Activated CD8-positive, alpha-beta memory T cell treated with anti-CD3 and anti-CD28 coated beads, Interleukin-2, amount 50 U/mL, for 1 hour (primary cell): ENCODE data around the gene USP11.

Experiments used
- DNase-seq: peaks from one replicate; pipeline ENCODE4 v3.0.0-alpha.2; 2020; ENCODE audit errors: extremely low read depth

USP11 gene

DNA sequence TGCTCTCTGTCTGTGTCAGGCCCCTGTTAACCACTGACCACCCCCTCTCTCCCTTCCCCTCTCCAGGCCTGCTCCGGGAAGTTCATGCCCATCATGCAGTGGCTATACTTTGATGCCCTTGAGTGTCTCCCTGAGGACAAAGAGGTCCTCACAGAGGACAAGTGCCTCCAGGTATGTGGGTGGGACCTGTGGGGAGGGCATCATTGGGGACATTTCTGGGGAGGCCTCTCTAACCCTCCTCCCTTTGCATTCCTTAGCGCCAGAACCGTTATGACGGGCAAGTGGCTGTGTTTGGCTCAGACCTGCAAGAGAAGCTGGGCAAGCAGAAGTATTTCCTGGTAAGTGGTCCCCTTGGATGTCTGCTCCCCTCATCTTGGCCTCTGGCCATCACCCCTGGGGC lies 29.9 kb upstream of the USP11 start:
- DNase-seq = no peak

DNA sequence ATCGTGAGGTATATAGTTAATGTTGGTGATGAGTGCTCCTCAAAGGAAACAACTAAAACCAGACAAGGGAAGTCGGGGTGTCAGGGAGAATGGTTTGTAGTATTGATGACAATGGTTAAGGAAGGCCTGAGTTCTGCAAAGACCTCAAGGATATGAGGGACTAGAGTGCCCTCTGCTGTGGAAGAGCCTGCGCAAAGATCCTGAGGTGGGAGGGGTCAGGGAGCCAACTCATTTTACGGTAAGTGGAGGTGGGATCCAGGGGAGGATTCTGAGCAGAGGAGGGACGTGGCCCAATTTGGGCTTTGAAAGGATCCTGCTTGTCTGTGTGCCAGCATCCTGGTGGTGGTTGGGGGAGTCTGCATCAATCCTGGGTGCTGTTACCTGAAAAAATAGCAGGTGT lies 27.8 kb upstream of the USP11 start:
- DNase-seq = no peak

DNA sequence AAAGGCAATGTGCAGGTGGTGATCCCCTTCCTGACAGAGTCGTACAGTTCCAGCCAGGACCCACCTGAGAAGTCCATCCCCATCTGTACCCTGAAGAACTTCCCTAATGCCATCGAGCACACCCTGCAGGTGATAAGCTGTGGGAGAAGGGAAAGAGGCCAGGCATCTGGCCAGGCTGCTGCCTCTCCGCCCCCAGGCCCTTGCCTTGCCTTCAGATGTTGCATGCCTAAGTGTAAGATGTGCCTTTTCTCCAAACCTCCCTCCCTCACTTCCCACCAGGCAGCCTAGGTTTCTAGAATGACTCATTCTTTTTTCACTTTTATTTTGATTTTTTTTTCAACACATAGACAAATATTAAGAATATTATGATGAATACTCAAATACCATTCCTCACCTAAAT lies 26.5 kb upstream of the USP11 start:
- DNase-seq = no peak

DNA sequence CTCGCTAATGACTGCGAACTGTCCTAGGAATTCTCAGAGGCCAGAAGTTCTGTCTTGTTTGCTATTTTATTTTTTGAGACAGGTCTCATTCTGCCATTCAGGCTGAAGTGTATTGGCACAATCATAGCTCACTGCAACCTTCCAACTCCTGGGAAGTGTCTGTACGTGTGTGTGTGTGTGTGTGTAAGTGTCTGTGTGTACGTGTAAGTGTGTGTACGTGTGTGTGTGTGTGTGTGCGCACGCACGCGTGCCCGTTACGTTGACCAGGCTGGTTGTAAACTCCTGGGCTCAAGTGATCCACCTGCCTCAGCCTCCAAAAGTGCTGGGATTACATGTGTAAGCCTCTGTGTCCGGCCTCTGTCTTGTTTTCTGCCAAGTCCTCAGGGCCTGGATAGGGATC lies 24.7 kb upstream of the USP11 start:
- no peak for DNase-seq

DNA sequence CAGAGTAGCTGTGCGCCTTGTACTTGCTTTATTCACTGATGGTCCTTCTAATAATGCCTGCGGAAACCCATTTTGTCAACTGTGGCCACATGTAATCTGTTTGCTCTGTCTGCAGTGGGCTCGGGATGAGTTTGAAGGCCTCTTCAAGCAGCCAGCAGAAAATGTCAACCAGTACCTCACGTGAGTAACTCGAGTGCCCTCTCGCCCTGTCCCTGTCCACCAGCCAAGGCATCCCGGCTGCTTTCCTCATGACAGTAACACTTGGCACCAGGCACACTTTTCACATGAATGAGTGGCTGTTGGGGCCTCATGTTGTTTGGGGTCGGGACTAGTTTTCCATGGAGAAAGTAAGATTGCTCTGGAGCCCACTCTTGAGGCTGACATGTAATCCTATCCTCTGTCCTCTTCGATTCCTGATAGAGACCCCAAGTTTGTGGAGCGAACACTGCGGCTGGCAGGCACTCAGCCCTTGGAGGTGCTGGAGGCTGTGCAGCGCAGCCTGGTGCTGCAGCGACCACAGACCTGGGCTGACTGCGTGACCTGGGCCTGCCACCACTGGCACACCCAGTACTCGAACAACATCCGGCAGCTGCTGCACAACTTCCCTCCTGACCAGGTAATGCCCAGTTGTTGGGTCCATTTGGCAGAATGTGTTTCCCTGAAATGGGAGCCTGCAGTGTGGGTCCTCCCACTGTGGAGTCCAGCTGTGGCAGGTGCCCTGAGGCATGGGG lies 23.1 kb upstream of the USP11 start:
- DNase-seq = no peak

DNA sequence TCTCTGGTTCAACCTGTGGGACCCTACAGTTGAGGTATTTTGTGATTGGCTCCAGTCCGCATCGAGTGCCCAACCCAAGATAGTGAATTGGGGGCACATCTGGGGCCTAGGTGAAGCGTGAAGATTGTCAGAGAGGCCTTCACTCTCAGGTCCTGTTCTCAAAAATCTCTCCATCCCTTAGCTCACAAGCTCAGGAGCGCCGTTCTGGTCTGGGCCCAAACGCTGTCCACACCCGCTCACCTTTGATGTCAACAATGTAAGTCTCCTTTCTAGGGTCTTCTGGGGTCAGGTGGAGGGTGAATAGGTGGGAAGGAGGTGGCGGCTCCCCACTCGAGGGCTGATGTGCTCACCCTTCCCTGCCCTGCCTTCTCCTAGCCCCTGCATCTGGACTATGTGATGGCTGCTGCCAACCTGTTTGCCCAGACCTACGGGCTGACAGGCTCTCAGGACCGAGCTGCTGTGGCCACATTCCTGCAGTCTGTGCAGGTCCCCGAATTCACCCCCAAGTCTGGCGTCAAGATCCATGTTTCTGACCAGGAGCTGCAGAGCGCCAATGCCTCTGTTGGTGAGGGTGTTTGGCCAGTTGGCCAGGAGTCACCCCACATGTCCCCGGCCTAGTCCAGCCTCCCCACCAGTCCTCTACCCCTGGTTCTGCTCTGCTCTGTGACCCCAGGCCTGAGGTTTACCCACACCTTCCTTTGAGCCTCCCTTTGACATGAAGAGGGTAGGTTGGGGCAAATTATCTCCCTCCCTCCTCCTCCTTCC lies 22.0 kb upstream of the USP11 start:
- no peak for DNase-seq

DNA sequence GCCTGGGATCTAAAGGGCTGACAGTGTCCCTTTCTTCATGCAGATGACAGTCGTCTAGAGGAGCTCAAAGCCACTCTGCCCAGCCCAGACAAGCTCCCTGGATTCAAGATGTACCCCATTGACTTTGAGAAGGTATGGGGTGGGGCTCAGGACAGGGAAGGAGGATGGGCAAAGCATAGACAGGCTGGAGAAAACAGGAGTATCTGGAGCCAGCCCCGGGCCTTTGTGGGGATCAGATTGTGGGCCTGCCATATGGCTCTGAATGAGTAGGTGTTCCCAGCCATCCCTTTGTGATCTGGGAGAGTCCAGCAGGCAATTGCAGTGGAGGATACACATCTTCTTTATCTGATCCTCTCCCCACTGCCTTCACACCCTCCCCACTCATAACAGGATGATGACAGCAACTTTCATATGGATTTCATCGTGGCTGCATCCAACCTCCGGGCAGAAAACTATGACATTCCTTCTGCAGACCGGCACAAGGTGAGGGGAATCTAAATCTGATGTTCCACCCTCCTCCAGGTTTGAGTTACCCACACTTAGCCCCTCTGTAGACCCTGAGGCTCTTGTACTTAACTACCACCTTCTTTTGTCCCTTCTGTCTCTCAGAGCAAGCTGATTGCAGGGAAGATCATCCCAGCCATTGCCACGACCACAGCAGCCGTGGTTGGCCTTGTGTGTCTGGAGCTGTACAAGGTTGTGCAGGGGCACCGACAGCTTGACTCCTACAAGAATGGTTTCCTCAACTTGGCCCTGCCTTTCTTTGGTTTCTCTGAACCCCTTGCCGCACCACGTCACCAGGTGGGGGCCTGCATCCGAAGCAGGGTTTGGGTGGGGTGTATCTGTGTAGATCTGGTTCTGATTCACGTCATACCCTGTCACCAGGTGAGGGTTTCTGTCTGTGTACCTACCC lies 20.2 kb upstream of the USP11 start:
- DNase-seq = no peak

DNA sequence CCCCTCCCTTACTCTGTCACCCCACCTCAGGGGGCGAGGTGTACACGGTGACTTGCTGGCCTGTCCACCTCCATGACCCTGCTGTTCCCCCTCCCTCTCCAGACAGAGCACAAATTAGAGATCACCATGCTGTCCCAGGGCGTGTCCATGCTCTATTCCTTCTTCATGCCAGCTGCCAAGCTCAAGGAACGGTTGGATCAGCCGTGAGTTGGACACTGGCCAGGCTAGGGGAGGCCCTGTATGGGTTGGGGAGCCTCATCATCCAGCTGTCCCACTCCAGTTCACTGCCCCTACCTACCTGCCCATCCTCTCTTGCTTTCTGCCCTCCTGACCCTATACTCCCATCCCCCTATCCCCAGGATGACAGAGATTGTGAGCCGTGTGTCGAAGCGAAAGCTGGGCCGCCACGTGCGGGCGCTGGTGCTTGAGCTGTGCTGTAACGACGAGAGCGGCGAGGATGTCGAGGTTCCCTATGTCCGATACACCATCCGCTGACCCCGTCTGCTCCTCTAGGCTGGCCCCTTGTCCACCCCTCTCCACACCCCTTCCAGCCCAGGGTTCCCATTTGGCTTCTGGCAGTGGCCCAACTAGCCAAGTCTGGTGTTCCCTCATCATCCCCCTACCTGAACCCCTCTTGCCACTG lies 18.3 kb upstream of the USP11 start:
- DNase-seq = no peak

DNA sequence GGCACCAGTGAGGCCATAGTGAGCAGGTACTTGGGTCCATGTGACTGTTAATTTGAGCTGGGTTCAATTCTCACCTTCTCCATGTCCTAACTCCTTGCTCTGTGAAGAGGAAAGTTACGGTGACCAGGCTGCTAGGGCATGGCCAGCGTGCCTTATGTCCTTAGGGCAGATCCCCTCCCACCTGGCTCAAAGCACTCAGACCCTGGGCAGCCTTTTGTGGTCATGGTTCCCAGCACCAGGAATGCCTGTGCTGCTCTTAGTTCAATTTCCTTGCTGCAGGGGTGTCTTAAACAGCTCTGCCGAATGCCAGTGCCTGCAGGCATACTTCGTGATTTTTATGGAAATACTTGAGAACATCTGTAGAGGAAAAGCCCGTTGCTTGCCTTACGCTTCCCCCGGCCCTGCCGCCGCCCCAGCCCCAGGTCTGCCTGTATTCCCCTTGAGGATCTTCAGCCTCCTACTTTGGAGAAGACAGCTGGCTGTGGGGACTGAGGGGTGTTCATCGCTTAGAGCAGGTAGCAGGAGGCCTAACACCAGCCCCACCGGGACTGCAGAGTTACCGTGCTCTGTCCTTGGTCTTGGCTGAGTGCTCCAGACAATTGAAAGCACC lies 17.4 kb upstream of the USP11 start:
- no peak for DNase-seq

DNA sequence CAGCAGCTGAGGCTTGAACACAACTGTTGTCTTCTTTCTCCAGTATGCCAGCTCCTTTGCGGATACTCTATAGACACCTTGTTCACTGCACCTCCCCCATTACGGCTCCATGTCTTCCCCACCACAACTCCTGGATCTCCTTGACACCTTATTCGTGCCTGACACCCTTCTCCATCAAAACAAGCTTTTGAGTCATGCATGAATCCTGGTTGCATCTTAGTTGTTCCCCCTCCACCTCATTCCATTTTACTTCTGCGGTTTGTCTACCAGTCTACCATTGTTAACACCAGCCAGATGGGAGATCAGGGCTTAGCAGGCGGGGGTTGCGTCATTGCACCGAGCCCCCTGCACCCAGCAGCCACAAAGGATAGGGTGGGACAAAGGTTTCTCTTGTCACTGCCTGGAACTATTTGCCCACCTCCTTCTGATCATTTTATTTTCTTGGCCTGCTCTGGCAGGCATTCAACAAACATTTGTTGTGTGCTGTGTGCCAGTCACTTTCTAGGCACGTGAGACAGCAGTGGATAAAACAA lies 16.4 kb upstream of the USP11 start:
- no peak for DNase-seq

DNA sequence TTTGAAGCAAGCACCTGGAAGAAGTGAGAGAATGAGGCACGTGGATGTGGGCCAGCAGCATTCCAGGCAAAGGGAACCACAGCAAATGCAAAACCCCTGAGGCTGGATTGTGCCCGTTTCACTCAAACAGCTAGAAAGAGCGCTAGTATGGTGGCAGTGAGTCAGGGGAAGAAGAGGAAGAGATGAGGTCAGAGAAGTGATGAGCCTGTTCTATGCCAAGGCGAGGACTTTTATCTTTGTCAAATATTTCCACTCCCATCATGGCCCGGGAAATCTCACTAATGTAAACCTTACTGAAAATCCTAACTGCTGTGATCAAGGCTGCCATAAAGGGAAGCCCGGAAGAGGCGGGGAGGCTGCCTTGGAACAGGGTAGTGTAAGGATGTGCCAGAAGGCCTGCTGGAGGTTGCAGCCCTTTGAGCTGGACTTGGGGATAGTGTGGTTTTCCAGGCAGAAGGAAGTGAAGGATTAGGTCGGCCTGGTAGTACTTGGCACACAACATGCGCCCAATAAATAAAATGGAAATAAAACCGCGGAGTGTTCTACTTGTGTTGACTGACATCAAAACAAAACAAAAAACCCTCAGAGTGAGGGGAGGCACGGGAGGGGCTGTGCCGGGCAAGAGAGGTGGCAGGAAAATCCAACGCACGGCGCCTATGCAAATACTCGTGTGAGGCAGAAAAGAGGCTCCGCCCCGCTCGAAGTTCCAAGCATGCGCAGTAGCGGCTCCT lies 15.5 kb upstream of the USP11 start:
- DNase-seq = no peak

DNA sequence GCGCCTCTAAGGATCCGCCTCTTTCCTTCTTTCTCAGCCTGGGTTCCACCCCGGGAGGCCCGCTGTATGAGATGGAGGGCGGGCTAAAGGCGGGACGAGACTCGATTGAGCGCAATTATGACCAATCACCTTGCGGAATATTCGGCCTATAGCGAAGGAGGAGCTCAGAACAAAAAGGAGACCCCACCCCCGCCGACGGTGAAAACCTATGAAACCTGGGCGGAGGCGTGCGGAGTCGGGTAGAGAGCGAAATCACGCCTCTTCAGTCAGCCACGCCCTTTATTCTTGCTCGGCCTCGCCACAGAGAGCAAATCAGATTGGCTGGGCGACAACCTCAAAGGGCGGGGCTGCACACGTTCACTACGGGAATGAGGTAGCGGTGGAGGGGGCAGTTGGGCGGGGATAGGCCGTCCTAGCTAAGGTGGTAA lies 14.9 kb upstream of the USP11 start:
- DNase-seq = peak; percentile 99

DNA sequence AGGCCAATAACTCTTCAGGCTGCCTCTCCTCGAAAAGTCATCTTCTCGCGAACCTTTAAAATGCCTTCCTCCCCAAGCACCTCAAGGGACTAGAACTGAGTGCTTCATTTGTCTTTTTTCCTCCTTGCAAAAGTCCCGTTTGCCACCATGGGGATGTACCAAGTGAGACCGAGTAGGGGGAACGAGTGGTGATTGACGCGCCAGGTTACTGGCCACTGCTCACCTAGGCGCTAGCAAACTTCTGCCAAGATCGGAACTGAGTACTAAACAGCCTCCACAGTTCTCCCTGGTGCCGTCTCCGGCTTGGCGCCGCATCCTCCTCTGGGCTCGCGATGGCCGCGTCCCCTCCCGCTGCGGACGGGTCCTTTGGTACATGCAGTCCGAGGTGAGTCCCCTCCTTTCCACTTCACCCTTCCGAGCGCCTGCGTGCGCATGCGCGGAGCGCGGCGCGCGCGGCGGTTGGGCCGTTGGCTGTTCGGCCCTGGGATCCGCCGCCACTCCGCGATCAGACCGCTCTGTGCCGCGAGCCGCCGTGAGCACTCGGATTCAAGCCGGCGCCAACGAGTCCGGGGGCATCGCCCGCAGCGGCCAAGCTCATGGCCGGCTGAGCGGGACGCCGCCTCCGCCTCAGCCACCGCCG lies 14.4 kb upstream of the USP11 start, which contains the start of gene CDK16:
CDK16 (plus strand) TSS at position 402 of the 640 bp plus-strand sequence. CDS start 4,877 bp downstream, outside the sequence.
- DNase-seq = peak; percentile 47

DNA sequence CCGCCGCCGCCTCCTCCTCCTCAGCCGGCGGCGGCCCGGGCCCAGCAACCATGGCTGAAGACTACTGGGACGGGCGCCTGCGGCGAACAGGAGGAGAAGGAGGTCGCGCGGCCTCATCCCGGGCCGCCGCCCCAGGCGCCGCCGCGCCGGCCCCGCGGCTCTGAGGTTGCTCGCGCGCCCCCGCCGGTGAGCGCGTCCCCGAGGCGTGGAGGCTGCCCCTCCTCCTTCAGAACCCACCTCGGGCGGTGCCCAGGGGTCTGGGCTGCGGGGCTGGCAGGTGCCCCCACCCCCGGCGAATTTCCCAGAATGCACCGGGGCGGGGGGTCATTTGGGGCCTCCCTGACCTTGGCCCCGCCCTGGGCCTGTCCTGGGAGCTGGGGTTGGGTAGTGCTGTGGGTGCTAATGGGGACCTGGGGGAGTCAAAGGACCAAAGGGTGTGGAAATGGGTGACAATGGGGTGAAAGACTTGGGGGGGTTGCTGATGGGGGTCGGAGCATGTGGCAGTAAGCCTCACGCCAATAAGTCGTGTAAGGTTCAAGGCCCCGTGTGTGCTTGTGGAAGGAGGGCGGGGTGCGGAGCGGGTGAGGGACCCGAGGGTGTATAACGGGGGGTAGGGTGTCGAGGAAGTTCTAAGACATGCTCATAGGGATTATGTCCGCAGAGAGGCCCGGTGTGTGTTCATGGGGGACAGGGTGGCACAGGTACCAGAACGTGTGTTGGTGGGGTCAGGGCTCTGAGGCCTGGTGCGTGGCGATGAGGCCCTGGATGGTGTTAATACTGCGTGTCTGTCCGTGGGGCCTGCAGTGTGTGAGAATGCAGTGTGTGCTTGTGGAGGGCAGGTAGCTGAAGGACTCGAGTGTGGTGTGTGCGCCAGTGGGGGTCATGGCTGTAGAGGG lies 13.6 kb upstream of the USP11 start:
- no peak for DNase-seq

DNA sequence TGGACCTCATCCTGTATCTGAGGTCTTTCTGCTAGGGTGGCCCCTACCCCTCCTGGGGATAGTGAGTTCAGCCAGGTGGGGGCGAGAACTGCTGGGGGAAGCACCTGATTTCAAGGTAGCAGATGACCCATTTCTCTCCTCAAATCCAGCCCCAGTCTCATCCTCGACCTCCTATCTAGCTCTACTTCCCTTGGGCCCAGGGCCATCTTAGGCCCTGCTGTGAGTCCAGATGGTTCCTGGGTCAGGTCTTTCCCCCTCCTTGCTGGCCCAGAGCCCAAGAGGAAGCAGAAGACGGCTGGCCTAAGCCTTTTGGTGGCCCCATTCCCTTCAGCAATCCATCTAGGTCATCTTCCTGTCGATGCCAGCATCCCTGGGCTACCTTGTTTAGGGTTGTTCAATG lies 11.1 kb upstream of the USP11 start:
- no peak for DNase-seq

DNA sequence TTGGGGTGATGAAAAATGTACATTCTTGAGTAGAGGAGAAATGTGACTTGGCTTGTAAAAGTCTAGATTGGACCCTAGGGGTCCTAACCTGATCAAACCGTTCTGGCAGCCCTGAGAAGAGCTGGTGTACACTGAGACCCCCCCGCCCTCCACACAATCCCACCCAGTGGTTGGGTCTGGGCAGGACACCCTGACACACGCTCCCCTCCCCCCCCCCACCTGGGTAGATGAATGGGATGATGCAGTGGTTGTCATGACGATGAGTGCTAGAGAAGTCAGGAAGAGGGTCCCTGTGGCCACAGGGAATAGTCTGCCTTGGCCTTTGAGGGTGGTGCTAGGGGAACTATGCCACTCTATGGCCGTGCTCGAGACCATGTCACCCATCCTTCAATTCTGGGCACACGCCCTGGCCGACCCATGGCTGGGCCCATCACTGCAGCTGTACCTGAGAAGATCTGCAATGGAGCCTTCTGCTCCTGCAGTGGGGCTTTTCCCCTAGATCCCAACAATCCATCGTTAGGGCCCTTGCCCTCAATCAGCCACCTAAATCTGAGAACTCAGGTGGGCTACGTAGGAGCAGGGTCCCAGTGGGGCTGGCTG lies 10.0 kb upstream of the USP11 start:
- DNase-seq = no peak

DNA sequence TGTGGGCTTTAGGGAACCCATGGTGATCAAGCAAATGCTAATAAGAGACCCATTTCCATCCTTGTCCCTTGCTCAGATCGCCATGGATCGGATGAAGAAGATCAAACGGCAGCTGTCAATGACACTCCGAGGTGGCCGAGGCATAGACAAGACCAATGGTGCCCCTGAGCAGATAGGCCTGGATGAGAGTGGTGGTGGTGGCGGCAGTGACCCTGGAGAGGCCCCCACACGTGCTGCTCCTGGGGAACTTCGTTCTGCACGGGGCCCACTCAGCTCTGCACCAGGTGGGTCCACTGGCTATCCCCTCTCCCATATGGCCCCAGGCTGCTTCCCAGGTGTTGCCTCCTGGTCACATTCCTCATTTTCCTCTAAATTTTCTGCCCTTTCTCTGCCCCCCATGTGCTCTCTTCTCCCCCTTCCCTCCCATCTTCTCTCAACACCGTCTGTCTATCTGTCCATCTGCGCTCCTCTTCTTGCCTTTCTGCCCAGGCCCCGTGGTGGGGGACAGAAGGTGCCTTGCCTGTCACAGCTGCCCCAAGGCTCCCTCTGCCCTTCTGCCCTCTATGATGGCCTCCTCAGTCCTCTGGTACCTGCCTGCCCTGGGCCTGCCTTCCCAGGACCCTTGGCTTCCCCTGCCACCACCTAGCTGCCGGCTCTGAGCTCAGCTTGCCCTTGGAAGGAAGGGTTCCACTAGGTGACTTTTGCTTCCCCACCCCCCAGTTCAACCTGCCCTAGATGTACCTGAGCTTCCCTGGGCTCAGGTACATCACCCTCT lies 9.1 kb upstream of the USP11 start:
- no peak for DNase-seq
